DMS114 treated with DMSO at 0.1 percent for 48 hours (cell line): ENCODE measurements around the gene ABLIM3.

ENCODE experiments used
- DNase-seq: peaks from one replicate; lab custom pipeline; 2025; ENCODE audit not compliant: unreplicated experiment; lab: John Stamatoyannopoulos, UW

Gene ABLIM3

DNA sequence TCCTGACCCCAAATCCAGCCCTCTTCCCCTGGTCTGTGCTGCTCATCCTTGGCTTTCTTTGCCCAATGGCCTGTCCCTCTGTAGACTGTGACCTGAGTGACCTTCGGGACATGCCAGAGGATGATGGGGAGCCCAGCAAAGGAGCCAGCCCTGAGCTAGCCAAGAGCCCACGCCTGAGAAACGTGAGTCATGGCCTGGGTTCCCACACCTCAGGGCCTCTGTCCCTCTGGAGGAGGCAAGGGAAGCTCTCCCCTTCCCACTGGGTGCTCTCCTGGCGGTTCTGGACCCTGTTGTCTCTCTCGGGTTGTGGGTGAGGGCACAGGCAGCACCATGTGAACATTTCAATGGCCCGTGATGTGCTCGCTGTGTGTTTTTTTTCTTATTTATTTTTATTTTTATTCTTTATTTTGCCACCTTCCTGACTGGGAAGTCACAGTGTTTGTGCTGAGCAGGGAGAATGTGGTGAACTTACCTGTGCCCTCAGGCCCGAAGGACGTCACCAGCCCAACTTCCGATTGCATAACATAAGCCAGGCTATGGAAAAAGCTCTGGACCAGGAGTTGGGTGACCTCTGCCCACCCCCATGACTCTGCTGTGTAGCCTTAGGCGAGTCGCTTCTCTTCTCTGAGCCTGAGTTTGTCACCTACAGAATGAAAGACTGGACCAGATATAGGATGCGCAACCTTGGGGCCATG is 159.9 kb downstream of the ABLIM3 start:
- DNase-seq: no peak

DNA sequence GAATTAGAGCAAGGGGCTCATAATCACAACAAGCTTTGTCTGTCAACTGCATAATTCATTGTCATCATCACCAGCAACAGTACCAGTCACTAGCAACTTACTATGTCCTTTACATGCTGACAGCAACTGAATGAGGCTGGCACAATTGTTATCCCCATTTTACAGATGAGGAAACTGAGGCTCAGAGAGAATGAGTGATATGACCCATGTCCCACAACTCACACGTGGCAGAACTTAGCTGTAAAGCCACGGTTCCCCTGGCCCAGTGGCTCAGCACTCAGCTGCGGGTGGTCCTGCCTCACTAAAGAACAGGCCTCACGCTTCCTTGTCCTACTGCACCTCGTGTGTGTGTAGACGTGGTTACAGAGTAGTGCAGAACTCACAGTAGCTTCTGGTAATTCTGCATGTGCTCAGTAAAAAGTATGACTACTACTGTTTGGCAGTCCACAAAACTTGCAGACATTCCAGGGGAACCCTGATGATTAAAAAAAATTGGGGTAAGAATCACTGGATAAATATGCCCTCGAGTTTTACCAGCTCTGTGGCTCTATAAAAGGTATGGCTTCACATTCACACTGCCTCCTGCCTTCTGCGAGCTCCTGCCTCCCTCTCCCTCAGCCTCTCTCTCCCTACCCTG is 160.6 kb downstream of the ABLIM3 start:
- DNase-seq: no peak

DNA sequence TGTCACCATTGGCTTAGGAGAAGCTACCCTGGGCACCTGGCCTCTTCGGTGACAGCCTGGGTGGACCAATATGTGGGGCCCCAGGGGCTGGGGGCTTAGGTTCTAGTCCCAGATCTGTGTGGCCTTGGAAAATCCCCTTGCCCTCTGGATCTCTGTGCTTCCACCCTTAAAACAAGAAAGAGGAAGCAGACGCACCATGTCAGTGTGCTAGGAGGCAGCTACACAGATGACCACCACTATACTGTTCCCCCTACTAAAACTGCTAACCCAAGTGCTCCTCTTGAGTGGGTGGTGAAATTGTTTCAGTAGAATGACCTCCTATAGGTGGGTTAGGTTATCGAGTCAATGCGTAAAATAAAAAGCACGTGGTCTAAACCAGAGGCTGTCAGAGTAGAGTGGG is 161.3 kb downstream of the ABLIM3 start:
- DNase-seq: no peak

DNA sequence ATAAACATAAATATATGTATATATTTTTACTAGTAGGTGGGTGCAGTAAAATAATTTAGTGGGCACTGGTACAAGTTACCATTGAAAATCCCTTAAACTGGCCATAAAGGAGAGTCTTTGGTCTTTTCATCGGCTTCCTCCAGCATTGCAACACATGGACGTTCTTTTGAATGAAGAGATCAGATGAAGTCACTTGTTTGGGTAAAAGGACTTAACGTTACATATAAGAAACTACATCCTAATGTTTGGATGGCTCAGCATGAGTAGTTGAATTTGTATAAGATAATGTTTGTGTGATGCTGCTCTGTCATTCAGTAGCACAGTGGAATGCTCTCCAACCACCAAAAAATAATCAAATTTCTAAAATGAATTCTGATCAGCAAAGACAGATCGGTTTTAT is 161.9 kb downstream of the ABLIM3 start:
- DNase-seq: no peak

GRCh38 chr5:149304195-149305078 is 163.1 kb downstream of the ABLIM3 start:
- DNase-seq: no peak

DNA sequence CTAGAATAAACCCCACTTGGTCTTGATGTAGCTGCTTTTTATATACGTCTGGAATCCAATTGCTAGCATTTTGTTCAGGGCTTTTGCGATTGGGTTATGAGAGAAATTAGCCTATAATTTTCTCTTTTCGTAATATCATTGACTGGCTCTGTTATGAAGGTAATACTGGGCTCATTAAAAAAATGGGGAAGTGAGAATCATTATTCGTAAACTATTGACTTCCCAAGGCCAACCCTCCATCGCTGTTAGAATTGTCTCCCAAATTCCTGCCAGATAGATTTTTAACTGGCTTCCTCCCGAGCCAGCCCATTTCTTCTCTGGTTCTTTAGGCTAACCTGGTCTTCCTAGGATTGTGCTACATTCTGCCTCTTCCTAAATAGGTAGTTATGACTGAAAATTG is 168.1 kb downstream of the ABLIM3 start:
- no peak for DNase-seq
